T-helper 22 cell (primary cell): ENCODE data around the gene RANGAP1.

ENCODE experiments used
- DNase-seq: peaks from one replicate; pipeline ENCODE4 v3.0.0-alpha.2; 2020; ENCODE audit warnings: low read depth

The RANGAP1 gene

GRCh38 chr22:41285820-41286638, at the start of gene RANGAP1:
RANGAP1 (minus strand) TSS chr22:41286187; CDS start chr22:41281044, 5,143 bp downstream.
- DNase-seq, result peak; percentile 98

DNA sequence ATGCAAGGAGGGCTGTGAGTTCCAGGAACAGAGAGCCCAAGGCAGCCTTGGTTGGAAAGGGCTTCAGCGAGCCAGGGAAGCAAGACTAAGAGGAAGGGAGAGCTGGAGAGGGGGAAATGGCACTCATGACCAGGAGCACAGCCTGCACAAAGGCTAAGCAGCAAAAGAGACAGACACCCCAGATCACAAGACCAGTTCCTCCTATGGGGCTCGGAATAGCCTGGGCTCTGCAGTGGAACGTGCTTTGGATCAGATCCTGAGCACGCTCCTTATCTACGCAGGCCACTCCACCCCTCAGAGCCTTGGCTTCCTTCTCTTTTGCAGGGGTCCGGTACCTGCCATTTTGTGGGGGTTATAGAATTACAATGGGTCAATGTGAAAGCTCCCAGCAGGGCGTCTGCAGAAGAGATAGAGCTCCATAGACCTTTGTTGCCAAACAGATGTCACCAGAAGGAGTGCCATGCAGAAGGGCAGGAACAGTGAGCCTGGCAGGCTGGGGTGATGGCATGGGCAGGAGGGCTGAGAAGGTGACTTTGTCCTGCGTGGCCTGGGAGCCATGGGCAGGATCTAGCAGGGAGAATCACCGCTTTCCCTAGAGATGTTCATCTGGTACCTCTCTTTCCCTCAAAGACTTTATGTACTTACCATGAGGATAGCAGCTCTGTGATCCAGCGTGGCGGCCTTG, 49.1 kb upstream of the RANGAP1 start:
- DNase-seq, result no peak

DNA sequence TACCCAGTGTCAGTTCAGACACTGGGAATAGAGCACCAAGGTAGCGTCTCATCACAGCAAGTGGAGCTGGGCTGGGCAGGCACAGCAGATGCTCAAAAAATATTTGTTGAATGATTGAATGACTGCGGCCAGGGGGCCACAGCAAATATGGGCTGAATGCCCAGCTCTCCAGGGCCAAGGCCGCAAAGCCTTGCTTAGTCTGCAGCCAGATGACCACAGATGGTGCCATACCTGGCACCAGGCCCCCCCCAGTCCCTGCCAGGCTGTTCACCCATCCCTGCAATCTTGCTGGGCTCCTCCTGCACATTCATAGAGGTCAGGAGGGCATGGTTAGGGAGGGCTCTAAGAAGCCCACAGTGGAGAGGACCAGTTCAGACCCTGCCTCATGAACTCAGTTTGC, 48.2 kb upstream of the RANGAP1 start:
- no peak for DNase-seq

- DNase-seq, result no peak
Measured at GRCh38 chr22:41333806-41334205, 47.8 kb upstream of the RANGAP1 start.

DNA sequence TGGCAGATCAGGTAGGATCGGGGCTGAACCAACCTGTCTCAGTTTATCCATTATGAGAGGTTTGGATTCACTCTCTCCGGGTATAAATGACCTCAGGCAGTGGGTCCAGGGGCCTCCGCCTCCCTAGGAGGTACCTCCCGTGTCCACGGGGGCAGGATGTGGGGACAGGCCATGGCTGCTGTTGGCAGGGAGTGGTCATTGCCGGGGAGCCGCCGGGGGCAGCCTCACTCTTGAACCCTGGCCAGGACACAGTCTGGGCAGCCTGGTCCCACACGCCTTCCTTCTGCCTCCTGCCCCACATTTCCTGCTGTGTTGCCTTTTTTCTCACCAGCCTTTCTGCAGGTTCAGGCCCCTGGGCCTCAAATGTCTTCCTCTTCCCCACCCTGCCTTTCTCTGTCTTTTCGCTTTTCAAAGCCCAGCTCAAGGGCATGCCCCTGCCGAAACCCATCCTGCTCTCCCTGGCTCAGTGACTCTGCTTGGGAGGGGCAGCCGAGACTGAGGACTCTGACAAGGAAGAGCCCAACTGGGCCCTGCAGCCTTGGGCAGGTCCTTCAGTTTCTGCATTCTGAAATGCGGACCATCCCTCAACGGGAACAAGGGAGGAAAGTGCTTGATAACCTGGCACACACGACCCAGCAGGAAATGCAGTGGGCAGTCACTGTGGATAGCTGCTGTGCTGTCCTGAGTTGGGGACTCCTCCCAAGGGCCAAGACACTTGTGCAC, 46.4 kb upstream of the RANGAP1 start:
- no peak for DNase-seq

DNA sequence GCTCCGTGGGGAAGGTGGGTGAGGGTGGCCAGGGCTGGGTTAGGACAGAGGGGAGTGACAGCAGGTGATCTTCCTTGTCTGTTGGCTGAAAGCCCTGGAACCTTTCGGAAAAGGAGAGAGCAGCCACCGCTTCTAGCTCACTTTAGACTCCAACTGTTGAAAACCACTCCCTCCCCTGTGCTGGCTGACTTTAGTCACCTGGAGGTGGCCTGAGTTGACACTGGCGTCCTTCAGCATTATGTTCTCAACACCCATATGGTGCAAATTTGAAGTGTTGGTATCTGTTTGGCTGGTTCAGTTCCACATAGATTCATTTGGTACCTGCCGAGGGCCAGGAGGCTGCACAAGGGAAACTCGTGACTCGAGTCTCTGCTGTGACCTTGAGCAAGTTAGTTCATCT, 44.2 kb upstream of the RANGAP1 start:
- no peak for DNase-seq

GRCh38 chr22:41327124-41327523, 41.1 kb upstream of the RANGAP1 start:
- no peak for DNase-seq

GRCh38 chr22:41324821-41325528, 39.0 kb upstream of the RANGAP1 start:
- DNase-seq, result no peak

- no peak for DNase-seq
Measured at GRCh38 chr22:41320416-41321240, 34.6 kb upstream of the RANGAP1 start.

GRCh38 chr22:41315586-41315985, 29.6 kb upstream of the RANGAP1 start:
- DNase-seq, result no peak

- DNase-seq, result no peak
Measured at GRCh38 chr22:41314821-41315220, 28.8 kb upstream of the RANGAP1 start.

DNA sequence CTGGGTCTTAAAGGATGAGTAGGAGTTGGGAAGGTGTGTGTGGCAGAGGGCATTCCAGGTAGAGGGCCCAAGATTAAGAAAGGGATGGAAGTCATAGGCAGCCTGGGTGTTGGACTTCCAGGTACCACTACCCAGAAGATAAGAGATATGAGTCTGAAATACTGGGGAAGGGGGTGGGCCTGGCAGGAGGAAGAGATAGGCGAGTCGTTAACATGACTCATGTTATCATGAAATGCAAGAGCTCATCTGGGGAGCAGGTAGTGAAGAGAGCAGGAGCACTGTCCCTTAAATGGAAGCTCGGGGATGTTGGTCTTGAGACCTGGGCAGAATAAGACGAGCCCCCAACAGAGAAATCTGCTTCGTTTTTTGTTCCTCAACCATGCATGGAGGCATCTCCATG, 25.5 kb upstream of the RANGAP1 start:
- no peak for DNase-seq

GRCh38 chr22:41310336-41310735, 24.3 kb upstream of the RANGAP1 start:
- DNase-seq, result no peak

GRCh38 chr22:41308544-41308947, 22.6 kb upstream of the RANGAP1 start:
- no peak for DNase-seq

DNA sequence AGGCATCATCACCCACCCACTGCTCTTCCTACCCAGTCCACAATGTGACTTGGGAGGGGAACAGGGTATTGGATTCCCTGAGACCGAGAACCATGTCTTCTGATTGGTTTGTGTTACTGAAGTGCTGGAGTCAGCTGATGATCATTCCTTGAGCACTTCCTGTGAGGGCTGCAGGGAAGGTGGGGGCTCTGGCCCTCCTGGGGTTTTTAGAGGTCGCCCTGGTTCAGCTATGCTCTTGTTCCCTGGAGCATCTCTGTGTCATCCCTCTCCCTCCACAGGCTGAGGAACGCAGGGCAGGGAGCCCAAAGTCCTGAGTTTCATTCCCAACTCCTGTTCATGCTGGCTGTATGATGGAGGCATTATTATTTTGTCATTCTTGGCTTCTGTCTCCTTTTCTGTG, 22.1 kb upstream of the RANGAP1 start:
- DNase-seq, result no peak

DNA sequence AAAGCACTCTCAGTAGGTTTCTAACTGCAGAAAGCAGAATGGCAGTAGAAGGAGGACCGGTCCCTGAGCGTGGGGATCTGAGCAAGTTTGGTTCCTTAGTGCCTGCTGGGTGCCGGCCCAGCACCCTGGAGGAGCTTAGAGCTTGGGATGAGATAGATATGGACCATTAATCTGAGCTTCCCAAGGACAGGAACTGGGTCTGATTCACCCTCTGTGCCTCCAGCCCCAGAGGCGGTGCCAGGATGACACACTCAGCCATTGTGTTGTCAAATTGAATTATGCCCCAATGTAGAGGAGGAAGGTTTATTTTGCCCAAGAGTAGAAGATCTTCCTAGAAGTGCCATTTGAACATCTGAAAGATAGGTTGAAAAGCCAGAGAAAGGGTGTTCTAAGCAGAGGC, 19.7 kb upstream of the RANGAP1 start:
- DNase-seq, result no peak

DNA sequence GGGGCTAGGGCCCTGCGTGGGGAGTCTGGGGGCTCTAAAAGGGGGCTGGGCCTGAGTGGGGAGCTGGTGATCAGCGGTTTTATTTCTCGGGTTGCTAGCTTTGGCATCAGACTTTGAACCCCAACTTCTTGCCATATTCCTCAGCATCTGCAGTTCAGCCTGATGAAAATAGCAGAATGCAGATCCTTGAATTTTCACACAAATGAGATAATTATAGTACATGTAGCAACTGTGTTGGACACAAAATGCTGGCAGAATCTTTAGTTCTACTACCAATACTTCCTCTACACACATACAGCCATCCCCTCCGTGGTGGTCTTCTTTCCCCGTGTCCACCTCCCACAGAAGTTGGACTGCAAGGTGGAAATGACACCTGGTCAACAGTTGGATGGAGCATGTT, 16.8 kb upstream of the RANGAP1 start:
- no peak for DNase-seq

DNA sequence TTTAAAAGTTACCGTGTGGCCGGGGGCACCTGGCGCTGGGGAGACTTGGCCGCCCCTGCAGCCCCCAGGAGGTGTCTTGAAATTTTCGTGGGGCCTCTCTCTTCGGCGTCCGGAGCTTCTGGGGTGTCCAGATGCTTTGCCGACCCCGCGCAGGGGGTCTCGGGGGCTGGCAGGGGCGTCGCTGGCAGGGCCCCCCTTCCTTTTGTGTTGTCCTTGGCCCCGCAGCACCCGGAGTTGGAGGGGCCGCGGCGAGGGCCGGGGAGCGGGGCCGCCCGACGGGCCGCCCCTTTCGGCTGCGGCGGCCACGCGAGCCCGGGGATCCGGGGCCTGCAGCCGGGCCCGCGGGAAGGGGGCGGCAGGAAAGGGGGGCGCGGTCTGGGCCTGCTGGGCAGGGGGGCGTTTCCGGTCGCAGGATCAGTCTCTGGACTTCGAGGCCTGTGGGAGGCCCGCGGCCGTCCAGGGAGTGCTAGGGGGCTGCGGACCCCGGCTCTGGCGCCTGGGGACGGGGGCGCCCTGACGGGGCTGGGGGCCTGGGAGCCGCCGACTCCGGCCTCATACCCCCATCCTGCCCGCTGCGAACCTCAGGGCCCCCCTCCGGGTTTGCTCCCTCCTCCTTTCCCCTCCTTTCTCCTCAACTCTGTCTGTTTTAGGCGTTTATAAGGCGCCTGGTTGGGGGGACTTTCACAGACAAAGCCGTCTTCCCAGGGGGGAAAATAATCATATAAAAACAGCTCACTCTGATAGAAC, 16.2 kb upstream of the RANGAP1 start:
- DNase-seq, result no peak

GRCh38 chr22:41301085-41302020, 15.4 kb upstream of the RANGAP1 start, which contains the start of gene ZC3H7B:
ZC3H7B (plus strand) TSS chr22:41301525; CDS start chr22:41320661, 19,136 bp downstream.
- peak; percentile 80 for DNase-seq
